ENCODE data around the gene COL27A1.

GRCh38 chr9:114233491-114234185, 78.3 kb downstream of the COL27A1 start:
- TF ChIP-seq CTCF (IDR thresholded peaks at IDR 0.05), result peak in 1 of 4 experiments; percentile 6
- TF ChIP-seq POLR2AphosphoS5 (IDR thresholded peaks at IDR 0.05), result no peak

All from prostate gland (tissue), 2 donors.